Measurements from ENCODE around the gene RBPJ. TPM values are rescaled to one million over a fixed set of nuclear protein-coding genes. Genes with fewer than 3 reads are reported as not detected.

The RBPJ gene
- total and polyA plus RNA-seq, 2 of the 8 experiments (the other 6 are each of a cell fraction or from before 2014, with no cell fraction given): 65.5 to 217 TPM

- H2BK15ac ChIP-seq (ENCODE audit: low read length): no peak overlapping the region
- peaks cover 0 to 39% (median 12%) of the 10 kb centered on the region in 4 experiments; a peak in 5 of 8 replicates for H3K36me3 ChIP-seq (ENCODE audit: control insufficient read depth in 2 of 4, insufficient read depth in 4 of 4, low read length in 3 of 4)
- no peak overlapping the region for H3K23ac ChIP-seq (ENCODE audit: insufficient read length)
- no peak overlapping the region for H3K4ac ChIP-seq (replicated peaks; ENCODE audit: insufficient read length, low read depth, low read length)
- H4K5ac ChIP-seq (ENCODE audit: insufficient read length, low read depth, low read length): no peak overlapping the region
- H2BK120ac ChIP-seq (replicated peaks; ENCODE audit: low read depth, low read length): no peak overlapping the region
- no peak overlapping the region for H3K14ac ChIP-seq (ENCODE audit: insufficient read length)
- H3K27ac ChIP-seq (ENCODE audit: low read depth, low read length): no peak overlapping the region
- H3K9ac ChIP-seq (replicated peaks in 1 of 4; ENCODE audit: extremely low read depth in 1 of 4, low read depth in 3 of 4, low read length in 3 of 4): no peak overlapping the region
- H3K4me1 ChIP-seq (replicated peaks in 1 of 4; ENCODE audit: control insufficient read depth in 3 of 4, insufficient read depth in 4 of 4, low read length in 3 of 4): peaks cover 0 to 19% (median 4%) of the 10 kb centered on the region in 4 experiments; a peak in 4 of 7 replicates
- H2BK20ac ChIP-seq (ENCODE audit: low read length): no peak overlapping the region
- no peak overlapping the region for H4K91ac ChIP-seq (replicated peaks; ENCODE audit: insufficient read length, low read length)
- no peak overlapping the region for H3K4me2 ChIP-seq (ENCODE audit: insufficient read depth in 1 of 2, low read depth in 2 of 2, low read length in 2 of 2)
- H4K8ac ChIP-seq (ENCODE audit: extremely low read depth, insufficient read depth, low read length): no peak overlapping the region
- no peaks in the 10 kb centered on the region for H4K20me1 ChIP-seq (replicated peaks in 1 of 2; ENCODE audit: control insufficient read depth in 1 of 2, insufficient read depth in 2 of 2, low read length in 2 of 2)
- H3K56ac ChIP-seq (replicated peaks; ENCODE audit: insufficient read length, low read depth, low read length): no peak overlapping the region
- H2BK5ac ChIP-seq (ENCODE audit: low read depth, low read length): no peak overlapping the region
- WGBS, 2 experiments (ENCODE audit: extremely low coverage in 1 of 2, insufficient coverage in 1 of 2, insufficient read length in 1 of 2, insufficient replicate concordance in 2 of 2, low coverage in 1 of 2, low lambda C conversion rate in 2 of 2, missing lambda C conversion rate in 1 of 2): 82% methylated on average over 1 of the region's 1 CpG; no CpG with 5 or more reads in 1 of the 2 experiments
- H3K4me3 ChIP-seq (ENCODE audit: extremely low read depth in 1 of 4, insufficient read depth in 2 of 4, low read depth in 3 of 4, low read length in 4 of 4): no peak overlapping the region
- no peak overlapping the region for H2AK5ac ChIP-seq (ENCODE audit: low read depth, low read length)
- H3K23me2 ChIP-seq (ENCODE audit: low read depth, low read length): no peaks in the 10 kb centered on the region
- H3K79me2 ChIP-seq (ENCODE audit: control insufficient read depth in 1 of 2, insufficient read depth in 2 of 2, low read length in 2 of 2): peaks cover 0 to 62% of the 10 kb centered on the region in 2 experiments; a peak in 2 of 4 replicates
- FAIRE-seq (peak; percentile 50), DNase-seq (ENCODE audit: low read depth in 1 of 2, low spot score in 2 of 2) (no peak)
- H3K79me1 ChIP-seq (ENCODE audit: low read depth, low read length): no peaks in the 10 kb centered on the region; the same call in 1 of the 2 replicates
- CTCF ChIA-PET (ENCODE audit: partially characterized antibody): interaction anchor here (0.6 to 1.0 kb wide), 4 partner anchors 38 to 910 kb away, joined by 3 read pairs; no protein-coding TSS in a partner anchor
- POLR2A ChIA-PET (ENCODE audit: partially characterized antibody): no interaction called here
- no peak overlapping the region for H2AFZ ChIP-seq (ENCODE audit: low read length)
- H3K18ac ChIP-seq (ENCODE audit: extremely low read depth, low read length): no peak overlapping the region
- no peak overlapping the region for H2BK12ac ChIP-seq (ENCODE audit: low read depth, low read length)
- no peaks in the 10 kb centered on the region for H3K27me3 ChIP-seq (replicated peaks in 1 of 4; ENCODE audit: control insufficient read depth in 3 of 4, extremely low read depth in 1 of 4, insufficient read depth in 3 of 4, low read length in 3 of 4)
- no peaks in the 10 kb centered on the region; a peak in 1 of 4 replicates for H3K9me3 ChIP-seq (ENCODE audit: insufficient read depth in 2 of 2, low read depth in 1 of 2, low read length in 1 of 2)
- no peak for TF ChIP-seq SRF (IDR thresholded peaks at IDR 0.05; ENCODE audit: low read depth, low read length)
- no peak for TF ChIP-seq CHD2 (IDR thresholded peaks at IDR 0.05; ENCODE audit: low read length)
- TF ChIP-seq BRCA1 (IDR thresholded peaks at IDR 0.05; ENCODE audit: low read depth, low read length): no peak
- TF ChIP-seq, protein P1, sequence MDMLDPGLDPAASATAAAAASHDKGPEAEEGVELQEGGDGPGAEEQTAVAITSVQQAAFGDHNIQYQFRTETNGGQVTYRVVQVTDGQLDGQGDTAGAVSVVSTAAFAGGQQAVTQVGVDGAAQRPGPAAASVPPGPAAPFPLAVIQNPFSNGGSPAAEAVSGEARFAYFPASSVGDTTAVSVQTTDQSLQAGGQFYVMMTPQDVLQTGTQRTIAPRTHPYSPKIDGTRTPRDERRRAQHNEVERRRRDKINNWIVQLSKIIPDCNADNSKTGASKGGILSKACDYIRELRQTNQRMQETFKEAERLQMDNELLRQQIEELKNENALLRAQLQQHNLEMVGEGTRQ (IDR thresholded peaks at IDR 0.05; ENCODE audit: low read length): no peak
- TF ChIP-seq SUZ12 (IDR thresholded peaks at IDR 0.05; ENCODE audit: low read length): no peak
- TF ChIP-seq SAP30 (IDR thresholded peaks at IDR 0.05; ENCODE audit: insufficient read depth, insufficient replicate concordance, low read length): no peak
- TF ChIP-seq ASH2L (IDR thresholded peaks at IDR 0.05; ENCODE audit: low read length): no peak
- TF ChIP-seq TCF12 (IDR thresholded peaks at IDR 0.05; ENCODE audit: low read depth, low read length): no peak
- no peak for TF ChIP-seq GABPA (IDR thresholded peaks at IDR 0.05; ENCODE audit: borderline replicate concordance, insufficient read depth, low read length)
- TF ChIP-seq SIRT6 (IDR thresholded peaks at IDR 0.05; ENCODE audit: low read length): no peak
- no peak for TF ChIP-seq ATF3 (IDR thresholded peaks at IDR 0.05; ENCODE audit: insufficient read depth, low read depth, low read length)
- TF ChIP-seq TAF7 (optimal IDR thresholded peaks at IDR 0.05; ENCODE audit: borderline replicate concordance, low read depth, low read length): no peak
- TF ChIP-seq KDM5A (IDR thresholded peaks at IDR 0.05; ENCODE audit: low read length): no peak
Measured at GRCh38 chr4:26418107-26418506, 97.3 kb downstream of the RBPJ start.

Measured in H1 (cell line).